Measurements from ENCODE around the gene LAIR1.

DNA sequence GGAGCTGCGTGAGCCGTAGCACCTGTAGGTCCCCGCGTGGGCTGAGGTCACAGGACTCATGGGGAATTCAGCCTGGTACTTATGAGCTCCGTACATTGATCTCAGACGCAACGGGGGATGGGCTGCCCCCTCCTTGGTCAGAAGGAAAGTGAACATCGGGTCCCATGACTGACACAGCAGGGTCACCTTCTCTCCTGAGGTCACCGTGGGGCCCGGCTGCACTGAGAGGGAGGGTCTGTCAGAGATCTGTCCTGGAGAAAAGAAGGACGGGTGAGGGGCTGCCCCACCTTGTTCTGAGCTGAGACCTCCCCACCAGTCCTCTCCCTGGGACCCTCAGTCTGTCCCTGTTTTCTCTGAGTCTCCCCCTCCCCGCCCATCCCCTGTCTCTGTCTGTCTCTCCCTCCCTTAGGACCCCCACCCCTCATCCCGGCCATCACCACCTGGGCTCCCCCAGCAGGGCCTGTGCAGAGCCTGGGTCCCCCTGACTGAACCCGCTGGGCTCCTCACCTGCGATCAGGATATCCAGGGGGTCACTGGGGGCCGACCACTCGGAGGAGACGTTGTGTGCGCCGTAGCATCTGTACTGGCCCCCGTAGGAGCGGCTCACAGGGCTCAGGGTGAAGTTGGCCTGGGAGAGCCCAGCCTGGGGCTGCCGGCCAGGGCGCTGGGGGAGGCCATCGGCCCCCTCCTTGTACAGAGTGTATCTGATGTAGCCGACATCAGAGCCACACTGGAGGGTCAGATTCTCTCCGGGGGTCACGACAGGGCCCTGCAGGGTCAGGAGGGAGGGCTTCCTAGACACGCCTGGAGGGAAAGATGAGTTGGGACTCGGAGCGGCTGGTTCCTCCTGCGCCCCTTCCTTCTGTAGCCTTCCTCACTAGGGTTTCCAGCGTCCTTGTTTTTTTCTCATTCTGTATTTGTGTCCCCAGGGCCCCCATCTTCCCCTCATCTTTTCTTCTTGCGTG, 27.6 kb downstream of the LAIR1 start:
- TF ChIP-seq EZH2 (IDR thresholded peaks at IDR 0.05; ENCODE audit: insufficient read depth, low read length): no peak
- TF ChIP-seq, protein P1, sequence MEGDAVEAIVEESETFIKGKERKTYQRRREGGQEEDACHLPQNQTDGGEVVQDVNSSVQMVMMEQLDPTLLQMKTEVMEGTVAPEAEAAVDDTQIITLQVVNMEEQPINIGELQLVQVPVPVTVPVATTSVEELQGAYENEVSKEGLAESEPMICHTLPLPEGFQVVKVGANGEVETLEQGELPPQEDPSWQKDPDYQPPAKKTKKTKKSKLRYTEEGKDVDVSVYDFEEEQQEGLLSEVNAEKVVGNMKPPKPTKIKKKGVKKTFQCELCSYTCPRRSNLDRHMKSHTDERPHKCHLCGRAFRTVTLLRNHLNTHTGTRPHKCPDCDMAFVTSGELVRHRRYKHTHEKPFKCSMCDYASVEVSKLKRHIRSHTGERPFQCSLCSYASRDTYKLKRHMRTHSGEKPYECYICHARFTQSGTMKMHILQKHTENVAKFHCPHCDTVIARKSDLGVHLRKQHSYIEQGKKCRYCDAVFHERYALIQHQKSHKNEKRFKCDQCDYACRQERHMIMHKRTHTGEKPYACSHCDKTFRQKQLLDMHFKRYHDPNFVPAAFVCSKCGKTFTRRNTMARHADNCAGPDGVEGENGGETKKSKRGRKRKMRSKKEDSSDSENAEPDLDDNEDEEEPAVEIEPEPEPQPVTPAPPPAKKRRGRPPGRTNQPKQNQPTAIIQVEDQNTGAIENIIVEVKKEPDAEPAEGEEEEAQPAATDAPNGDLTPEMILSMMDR (IDR thresholded peaks at IDR 0.05; ENCODE audit: insufficient read depth, low read depth, low read length): no peak

Measured in astrocyte (in vitro differentiated cells and primary cell).